HG03159 (cell line): ENCODE measurements around the gene GYG1.
"Not testable (repeated sequence)": the region's sequence is repeated elsewhere in the genome, so short reads cannot be mapped to it uniquely, and the experiment has no call there.

Source experiments
- ATAC-seq: cut with Tn5 transposase; IDR thresholded peaks from one replicate; pipeline ENCODE4 v1.9.1; 2021; ENCODE audit warnings: mild to moderate bottlenecking, moderate library complexity; ENCODE audit not compliant: unreplicated experiment

GYG1 gene

GRCh38 chr3:148981273-148981672 is 10.1 kb upstream of the GYG1 start:
- no peak for ATAC-seq

GRCh38 chr3:148987551-148987950 is 3.8 kb upstream of the GYG1 start:
- ATAC-seq, result not testable (repeated sequence)

DNA sequence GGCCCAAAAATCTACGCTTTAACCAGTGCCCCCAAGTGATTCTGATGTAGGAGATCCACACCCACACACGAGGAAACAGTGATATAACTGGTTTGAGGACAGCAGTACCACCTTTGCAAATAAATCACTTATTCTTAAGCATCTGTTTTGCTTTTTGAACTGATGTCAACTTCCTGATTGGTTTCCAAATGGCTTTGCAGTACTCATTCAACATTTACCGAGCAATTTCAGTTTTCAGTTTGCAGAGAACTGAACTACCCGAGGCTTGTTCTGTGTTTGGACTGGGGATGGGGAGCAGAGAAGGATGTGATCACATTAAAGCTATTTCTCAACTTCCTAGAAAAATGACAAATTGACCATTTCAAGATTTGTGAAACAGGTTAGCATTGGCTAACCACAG is 1.1 kb upstream of the GYG1 start:
- peak; percentile 30 for ATAC-seq

DNA sequence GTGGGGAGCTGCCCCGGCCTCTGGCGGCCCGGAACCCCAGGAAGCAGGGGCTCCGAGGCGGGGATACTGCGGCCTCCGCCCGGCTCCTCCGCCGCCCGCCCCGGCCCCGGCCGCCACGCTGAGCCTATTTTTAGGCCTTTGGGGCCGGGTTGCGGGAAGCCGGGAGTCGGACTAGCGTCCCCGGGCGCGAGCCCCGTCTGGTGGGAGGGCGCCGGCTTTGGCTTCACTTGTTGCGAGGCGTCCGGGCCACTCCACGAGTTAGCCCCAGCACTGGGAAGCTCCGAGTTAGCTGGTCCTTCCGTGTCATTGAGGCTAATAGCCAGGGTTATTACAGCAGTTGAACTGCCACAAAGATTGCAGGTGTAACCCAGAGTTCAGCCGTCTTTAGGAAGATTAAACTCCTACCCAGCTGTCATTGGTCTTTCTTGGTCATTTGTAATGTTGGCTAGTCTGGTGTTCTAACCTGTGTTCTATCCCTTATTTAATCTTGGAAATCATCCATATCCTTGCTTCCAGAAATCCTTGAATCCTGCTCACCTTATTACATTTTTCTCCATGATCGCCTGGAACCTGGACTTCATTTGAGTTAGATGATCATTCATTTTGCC is 791 bp downstream of the GYG1 start:
- ATAC-seq, result peak; percentile 30

GRCh38 chr3:148992635-148993255 is 1.4 kb downstream of the GYG1 start:
- no peak for ATAC-seq

DNA sequence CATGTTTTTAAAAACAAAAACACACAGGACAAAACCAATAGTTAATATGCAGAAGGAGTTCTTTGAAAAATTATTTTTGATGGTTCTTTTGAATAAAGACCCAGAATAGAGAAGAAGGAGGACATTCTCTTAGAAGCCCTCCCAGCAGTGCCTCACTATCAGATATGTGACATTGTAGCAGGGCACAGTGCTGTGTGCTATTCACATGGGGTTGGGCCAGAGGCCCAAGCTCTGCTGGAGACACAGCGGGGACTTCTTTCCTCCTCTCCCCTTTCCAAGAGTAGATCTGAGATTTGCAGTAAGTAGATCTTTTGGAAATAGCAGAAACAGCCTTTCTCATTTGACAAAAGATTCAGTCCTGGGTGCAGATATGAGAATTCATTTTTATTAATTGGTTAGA is 6.3 kb downstream of the GYG1 start:
- no peak for ATAC-seq

DNA sequence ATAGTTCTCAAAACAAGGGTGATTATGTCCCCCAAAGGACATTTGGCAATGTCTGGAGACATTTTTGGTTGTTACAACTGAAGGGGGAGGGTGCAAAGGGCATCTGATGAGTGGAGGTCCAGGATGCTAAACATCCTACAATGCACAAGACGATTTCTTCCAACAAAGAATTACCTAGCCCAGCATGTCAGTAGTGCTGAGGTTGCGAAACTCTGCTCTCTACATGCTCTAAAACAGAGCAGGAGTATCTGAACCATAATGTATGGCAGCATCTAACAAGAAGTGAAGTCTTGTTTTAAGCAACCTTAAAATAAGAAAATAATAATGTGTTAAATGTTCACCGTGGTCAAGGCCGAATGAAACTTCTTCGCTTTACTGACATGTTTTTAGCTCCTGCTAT is 7.0 kb downstream of the GYG1 start:
- no peak for ATAC-seq

- ATAC-seq, result peak; percentile 40
Observed at GRCh38 chr3:148998715-148999423, 7.5 kb downstream of the GYG1 start.

- no peak for ATAC-seq
Observed at GRCh38 chr3:148999806-149000205, 8.5 kb downstream of the GYG1 start.

DNA sequence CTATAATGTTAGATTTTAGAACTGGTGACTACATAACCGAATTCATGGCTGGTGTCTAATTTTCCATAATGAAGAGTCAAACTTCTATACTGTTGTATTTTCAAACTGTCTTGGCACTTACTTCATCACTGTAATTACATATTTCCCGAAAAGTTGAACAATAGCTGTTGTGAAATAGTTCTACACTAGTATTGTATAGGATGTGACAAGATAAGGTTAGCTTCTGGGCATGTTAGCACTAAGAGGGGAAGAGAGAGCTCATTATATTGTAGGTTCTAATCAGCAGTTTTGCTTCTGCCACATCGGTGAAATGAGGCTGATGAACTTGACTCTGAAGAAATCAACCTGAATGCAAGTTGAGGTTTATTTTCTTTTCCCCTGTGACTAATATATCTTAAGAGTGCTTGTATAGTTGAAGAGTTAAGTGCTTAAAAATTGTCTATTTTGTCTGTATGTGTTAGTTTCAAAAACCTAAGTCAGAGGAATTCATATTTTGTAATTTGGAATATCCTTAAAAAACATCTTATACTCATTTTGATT is 8.9 kb downstream of the GYG1 start:
- no peak for ATAC-seq

DNA sequence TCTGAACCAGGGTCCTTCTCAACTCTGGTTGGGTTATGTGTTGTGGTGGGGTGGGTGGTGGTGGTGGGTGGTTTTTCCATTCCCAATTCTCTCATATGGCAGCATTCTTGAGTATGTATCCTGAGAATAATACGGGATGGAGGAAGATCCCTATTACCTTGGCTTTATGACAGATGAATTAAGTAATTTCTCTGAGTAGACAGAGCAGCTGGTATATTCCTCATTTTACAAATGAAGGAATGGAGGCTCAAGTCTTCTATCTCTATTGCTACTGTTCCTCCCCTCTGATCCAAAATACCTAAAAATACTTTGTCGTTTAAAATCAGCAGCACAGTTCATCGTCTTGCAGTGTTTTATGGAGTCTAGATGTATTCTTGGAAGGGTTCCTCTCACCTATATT is 10.4 kb downstream of the GYG1 start:
- ATAC-seq, result no peak

GRCh38 chr3:149003653-149004305 is 12.4 kb downstream of the GYG1 start:
- ATAC-seq, result peak; percentile 82

- ATAC-seq, result no peak
Observed at GRCh38 chr3:149004622-149005021, 13.3 kb downstream of the GYG1 start.

GRCh38 chr3:149005416-149005815 is 14.1 kb downstream of the GYG1 start:
- ATAC-seq, result no peak

DNA sequence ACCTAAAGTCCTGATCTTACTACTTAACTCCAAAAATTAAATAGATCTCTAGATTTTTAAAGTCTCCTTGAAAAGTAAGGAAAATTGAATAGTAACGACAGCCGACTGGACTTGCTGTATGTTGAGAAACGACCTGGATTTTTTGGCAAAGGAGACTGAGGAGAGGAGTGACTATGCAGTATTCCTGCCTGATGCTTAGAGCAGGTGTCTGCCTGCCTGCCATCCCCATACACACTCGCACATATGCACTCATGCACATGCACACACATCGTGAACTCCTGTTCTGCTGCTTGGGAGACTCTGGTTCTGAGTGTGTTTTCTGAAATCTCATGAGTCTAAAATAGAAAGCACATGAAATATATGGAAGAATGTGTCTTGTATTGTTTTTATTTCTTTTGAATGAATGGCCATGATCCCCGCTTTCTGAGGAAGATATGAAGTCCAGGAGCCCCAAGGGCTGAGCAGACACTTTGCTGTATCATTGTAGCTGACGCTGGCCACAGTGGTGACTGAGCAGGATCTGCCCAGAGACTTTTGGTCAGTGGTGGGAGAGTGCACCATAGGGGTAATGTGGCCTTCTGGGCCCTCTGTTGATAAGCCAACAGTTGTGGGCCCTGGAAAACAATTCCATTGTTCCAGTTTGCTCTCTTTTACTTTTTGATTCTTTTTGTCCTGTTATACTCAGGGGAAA is 16.4 kb downstream of the GYG1 start:
- ATAC-seq, result no peak

DNA sequence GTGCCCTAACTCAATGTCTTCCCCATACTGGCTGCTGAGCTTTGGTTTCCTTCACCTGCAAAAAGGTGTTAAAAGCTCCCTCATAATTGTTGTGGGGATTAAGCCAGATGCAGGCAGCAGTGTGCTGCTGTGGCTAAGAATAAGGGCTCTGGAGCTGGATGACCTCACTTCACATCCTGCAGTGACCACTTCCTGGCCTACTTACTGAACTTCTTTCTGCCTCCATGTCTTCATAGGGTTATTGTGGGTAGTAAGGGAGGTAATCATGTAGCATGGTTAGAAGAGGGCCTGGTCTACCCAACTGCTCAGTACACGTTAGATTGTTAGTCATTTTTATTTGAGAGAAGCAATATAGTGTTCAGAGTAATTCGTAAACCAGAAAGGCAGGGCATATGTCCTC is 18.4 kb downstream of the GYG1 start:
- peak; percentile 88 for ATAC-seq

DNA sequence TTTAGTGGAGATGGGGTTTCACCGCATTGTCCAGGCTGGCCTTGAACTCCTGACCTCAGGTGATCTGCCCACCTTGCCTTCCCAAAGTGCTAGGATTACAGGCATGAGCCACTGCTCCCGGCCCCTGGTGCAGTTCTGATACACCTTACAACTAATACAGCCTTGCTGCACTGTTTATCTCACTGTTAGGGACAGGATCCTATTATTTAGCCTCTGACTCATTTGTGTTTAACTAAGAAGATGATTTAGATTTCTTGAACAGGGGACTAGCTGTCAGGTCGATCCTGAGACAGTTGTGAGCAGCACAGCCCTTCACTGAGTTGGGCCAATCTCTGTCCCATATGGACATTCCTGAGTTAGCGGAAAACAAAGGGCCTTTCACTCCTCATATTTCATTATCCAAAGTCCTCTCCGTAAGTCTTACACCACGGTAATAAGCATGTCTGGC is 19.2 kb downstream of the GYG1 start:
- no peak for ATAC-seq

DNA sequence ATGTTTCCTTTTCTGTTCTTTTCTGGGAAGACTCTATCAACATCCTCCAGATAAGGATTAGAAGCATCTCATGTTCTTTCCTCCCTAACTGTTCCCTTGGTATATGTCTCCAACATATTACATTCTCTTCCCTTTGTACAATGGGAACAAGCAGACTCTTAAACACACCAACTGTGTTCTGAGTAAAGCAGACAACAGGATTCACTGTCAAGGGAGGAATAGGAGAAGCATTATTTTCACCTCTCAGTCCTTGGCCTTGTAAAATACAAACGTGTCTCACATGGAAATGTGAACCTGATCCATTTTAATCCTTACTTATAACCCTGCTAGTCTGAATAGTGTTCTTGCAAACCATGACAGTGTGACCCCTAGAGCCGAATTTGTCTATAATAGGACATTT is 19.6 kb downstream of the GYG1 start:
- ATAC-seq, result no peak

DNA sequence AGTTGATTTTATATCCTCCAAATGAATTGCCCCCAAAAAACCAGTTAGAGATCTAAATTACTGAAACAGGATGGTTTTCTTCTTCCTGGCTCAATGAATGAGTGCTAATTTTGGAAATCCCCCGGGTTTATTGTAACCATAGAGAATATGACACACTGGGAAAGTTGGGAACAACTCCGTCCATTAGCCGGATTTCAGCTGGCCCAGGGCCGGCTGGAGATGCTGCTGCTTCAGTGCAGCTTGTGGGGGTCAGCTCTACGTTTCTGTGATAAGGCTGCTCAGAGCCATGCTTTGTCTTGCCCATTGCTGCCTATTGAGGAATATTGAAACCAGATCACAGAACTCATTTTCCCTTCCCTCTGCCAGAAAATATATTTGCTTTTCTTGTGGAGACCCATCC is 20.3 kb downstream of the GYG1 start:
- ATAC-seq, result no peak

GRCh38 chr3:149013726-149014125 is 22.4 kb downstream of the GYG1 start:
- ATAC-seq, result no peak

DNA sequence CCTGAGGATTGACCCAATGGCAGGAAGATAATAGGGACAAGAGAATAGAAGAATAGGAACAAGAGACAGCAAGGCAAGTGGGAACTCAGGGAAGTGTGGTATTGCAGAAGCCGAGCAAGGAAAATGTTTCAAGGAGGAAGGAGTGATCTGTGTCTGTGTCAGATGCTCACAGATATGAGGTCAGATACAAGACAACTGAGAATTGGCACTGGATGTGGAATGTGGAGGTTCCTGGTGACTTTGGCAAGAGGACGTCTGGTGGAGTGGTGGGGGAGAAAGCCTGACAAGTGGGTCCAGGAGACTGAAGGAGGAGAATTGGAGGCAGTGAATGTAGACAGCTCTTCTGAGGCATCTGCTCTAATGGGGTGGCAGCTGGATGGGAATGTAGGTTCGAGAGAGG is 24.1 kb downstream of the GYG1 start:
- ATAC-seq, result no peak
